Astrocyte of the spinal cord (primary cell): Measurements from ENCODE around the gene MAST2.

Experiments used
- DNase-seq: peaks from one replicate; pipeline ENCODE4 v3.0.0; 2011; ENCODE audit warnings: low read depth, low spot score
- H3K4me3 ChIP-seq: 2 replicates; pipeline ENCODE4 v1.5.1; 2011; ENCODE audit warnings: low read depth, mild to moderate bottlenecking, low read length, moderate library complexity
- in situ Hi-C: cut with HindIII; loops from 2 replicates; pipeline ENCODE4 v1.10.0; 2017; ENCODE audit warnings: low sequenced_read_pairs
- TF ChIP-seq, protein P1 (sequence below): IDR thresholded peaks from 2 replicates; pipeline ENCODE4 v1.5.1; 2012; ENCODE audit warnings: low read depth, mild to moderate bottlenecking, low read length, inconsistent platforms

The MAST2 gene

DNA sequence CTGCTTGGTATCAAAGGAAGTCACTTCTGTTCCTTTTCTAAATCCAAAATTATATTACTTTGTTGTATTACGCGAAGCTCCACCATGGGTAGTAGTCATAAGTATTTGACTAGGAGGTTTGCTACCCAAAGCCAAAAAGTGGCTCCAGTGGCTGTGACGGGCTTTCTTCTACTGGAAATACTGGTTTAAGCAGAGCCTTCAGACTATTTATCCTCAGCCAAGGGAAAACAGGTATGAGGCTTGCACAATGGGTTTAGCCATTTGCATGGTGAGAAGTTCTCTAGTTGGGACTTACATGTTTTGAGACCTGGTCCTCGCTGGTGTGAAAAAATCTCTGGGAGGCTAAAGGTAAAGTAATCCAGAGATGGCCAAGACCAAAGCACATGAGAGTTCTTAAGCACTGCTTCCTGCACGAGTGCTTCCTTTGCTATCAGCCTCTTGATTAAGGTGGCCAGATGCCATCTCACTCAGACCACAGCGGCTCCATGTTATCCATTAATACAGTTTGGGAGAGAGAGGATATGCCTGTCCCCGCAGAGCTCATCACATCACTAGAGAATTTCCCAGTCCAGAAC, 207.8 kb downstream of the MAST2 start:
- H3K4me3 ChIP-seq = no peak overlapping the region
- in situ Hi-C loops = no loop called here
- TF ChIP-seq, protein P1, sequence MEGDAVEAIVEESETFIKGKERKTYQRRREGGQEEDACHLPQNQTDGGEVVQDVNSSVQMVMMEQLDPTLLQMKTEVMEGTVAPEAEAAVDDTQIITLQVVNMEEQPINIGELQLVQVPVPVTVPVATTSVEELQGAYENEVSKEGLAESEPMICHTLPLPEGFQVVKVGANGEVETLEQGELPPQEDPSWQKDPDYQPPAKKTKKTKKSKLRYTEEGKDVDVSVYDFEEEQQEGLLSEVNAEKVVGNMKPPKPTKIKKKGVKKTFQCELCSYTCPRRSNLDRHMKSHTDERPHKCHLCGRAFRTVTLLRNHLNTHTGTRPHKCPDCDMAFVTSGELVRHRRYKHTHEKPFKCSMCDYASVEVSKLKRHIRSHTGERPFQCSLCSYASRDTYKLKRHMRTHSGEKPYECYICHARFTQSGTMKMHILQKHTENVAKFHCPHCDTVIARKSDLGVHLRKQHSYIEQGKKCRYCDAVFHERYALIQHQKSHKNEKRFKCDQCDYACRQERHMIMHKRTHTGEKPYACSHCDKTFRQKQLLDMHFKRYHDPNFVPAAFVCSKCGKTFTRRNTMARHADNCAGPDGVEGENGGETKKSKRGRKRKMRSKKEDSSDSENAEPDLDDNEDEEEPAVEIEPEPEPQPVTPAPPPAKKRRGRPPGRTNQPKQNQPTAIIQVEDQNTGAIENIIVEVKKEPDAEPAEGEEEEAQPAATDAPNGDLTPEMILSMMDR = no peak
- no peak for DNase-seq

- in situ Hi-C loops = no loop called here
- TF ChIP-seq, protein P1 = no peak
- no peak for DNase-seq
- H3K4me3 ChIP-seq = no peak overlapping the region
These were observed 208.8 kb downstream of the MAST2 start for GRCh38 chr1:46012236-46012635.

GRCh38 chr1:46013581-46013980, 210.2 kb downstream of the MAST2 start:
- in situ Hi-C loops = no loop called here
- H3K4me3 ChIP-seq = no peak overlapping the region
- TF ChIP-seq, protein P1 = no peak
- DNase-seq = no peak

DNA sequence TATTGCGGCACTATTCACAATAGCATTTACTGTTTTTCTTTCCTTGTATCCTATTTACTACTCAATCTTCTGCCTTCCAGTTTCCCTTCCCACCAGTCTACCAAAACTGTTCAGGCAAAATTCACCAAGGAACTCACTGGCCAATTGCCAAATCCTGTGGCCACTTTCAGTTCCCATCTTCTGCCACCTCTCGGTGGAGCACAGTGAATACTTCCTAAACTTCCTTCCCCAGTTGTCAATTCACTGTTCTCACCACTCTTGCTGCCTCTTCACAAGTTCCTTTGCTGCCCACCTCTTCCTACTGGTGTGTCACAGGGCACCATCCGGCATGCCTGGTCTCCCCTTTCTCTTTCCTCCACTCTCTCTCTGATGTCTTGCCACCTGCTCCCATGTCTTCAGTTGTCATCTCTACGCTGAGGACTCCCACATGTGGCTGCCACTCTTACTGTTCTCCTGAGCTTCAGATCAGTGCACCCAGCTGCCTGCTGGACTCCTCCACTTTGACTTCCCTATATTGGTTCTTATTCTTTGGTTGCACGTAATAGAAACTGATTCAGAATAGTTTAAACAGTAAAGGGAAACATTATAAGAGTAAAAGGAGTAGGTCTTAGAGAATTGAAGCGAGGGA, 214.6 kb downstream of the MAST2 start:
- in situ Hi-C loops = no loop called here
- TF ChIP-seq, protein P1 = no peak

GRCh38 chr1:46019348-46019747, 215.9 kb downstream of the MAST2 start:
- no peak overlapping the region for H3K4me3 ChIP-seq
- in situ Hi-C loops = no loop called here
- TF ChIP-seq, protein P1 = no peak
- DNase-seq = no peak

More for the DNA sequence above, 214.6 kb downstream of the MAST2 start:
- no peak overlapping the region for H3K4me3 ChIP-seq
- no peak for DNase-seq

DNA sequence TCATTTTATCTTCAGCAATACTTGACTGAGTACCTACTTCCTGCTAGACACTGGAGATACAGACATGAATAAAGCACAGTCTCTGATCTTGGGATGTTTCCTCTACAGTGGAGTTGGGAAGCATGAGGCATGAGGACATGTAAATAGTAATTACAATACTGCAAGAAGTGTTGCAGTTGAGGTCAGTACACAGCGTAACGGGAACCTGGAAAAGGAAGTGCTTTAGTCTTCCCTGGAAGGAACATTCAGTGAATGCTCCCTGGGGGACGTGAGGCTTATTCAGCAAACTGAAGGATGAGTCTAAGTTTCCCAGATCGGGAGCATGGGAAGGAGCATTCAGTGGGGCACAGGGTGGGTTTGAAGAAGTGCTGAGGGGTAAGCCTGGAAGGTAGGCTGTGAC, 216.6 kb downstream of the MAST2 start:
- TF ChIP-seq, protein P1 = no peak
- H3K4me3 ChIP-seq = no peak overlapping the region
- in situ Hi-C loops = no loop called here
- no peak for DNase-seq
